Measurements from ENCODE around the gene PYGO2.

Gene PYGO2

DNA sequence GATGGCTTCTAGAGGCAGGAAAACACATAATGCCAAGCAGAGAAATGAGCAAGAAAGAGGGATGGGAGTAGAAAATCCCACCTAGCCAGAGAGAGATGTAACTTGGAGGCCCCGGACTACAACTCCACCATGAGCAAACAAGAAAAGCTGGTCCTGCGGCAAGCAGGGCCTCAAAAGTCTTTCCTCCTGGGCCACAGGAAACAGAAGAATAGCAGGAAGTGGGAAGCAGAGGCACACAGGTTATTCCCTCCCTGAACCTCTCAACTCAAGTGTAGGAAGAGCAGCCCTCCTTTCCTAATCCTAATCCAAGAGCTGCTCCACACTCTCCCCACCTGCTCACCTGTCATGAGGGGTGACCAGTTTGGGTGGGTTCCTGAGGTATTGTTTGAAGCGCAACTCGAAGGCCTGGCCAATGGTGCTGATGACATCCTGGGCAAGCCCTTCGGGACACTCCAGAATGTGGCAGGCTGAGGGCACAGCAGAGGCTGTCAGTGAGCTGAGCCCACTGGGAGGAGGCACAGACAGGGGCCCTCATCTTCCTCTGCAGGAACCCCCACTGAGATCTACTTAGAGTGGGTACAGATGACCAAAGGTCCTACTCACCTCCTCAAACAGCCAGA lies 5.9 kb upstream of the PYGO2 start (continued):
- TF ChIP-seq GLIS3 (CRISPR knock-in tag; IDR thresholded peaks at IDR 0.05) = no peak
- no peak for TF ChIP-seq RARB (CRISPR knock-in tag; IDR thresholded peaks at IDR 0.05)
- no peak for TF ChIP-seq ARNTL (CRISPR knock-in tag; IDR thresholded peaks at IDR 0.05; ENCODE audit: borderline replicate concordance, low read depth)

DNA sequence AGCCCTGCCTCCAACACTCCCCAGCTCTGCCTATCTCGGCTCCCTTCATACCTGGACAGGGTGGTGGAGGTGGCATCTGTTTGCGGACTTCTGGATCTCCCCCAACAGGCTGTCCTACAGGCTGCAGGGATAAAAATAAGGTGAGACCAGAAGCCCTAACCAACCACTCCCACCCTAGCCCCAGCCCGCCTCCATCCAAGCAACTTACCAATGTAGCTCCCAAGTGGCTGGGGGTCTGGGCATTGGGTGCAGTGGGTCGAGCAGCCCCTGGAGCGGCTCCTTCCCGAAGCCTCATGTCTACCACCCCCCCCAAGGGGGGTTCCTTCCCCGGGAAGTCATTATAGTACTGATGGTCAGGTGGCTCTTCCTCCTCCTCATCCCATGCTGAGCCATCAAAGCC lies 4.5 kb upstream of the PYGO2 start:
- TF ChIP-seq GLIS3 (CRISPR knock-in tag; IDR thresholded peaks at IDR 0.05) = no peak
- no peak for TF ChIP-seq TCF4 (CRISPR knock-in tag; IDR thresholded peaks at IDR 0.05; ENCODE audit: borderline replicate concordance)
- TF ChIP-seq ARNTL (CRISPR knock-in tag; IDR thresholded peaks at IDR 0.05; ENCODE audit: borderline replicate concordance, low read depth) = no peak
- TF ChIP-seq, protein P1, sequence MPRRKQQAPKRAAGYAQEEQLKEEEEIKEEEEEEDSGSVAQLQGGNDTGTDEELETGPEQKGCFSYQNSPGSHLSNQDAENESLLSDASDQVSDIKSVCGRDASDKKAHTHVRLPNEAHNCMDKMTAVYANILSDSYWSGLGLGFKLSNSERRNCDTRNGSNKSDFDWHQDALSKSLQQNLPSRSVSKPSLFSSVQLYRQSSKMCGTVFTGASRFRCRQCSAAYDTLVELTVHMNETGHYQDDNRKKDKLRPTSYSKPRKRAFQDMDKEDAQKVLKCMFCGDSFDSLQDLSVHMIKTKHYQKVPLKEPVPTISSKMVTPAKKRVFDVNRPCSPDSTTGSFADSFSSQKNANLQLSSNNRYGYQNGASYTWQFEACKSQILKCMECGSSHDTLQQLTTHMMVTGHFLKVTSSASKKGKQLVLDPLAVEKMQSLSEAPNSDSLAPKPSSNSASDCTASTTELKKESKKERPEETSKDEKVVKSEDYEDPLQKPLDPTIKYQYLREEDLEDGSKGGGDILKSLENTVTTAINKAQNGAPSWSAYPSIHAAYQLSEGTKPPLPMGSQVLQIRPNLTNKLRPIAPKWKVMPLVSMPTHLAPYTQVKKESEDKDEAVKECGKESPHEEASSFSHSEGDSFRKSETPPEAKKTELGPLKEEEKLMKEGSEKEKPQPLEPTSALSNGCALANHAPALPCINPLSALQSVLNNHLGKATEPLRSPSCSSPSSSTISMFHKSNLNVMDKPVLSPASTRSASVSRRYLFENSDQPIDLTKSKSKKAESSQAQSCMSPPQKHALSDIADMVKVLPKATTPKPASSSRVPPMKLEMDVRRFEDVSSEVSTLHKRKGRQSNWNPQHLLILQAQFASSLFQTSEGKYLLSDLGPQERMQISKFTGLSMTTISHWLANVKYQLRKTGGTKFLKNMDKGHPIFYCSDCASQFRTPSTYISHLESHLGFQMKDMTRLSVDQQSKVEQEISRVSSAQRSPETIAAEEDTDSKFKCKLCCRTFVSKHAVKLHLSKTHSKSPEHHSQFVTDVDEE (CRISPR knock-in tag; IDR thresholded peaks at IDR 0.05) = no peak
- TF ChIP-seq, protein P2, sequence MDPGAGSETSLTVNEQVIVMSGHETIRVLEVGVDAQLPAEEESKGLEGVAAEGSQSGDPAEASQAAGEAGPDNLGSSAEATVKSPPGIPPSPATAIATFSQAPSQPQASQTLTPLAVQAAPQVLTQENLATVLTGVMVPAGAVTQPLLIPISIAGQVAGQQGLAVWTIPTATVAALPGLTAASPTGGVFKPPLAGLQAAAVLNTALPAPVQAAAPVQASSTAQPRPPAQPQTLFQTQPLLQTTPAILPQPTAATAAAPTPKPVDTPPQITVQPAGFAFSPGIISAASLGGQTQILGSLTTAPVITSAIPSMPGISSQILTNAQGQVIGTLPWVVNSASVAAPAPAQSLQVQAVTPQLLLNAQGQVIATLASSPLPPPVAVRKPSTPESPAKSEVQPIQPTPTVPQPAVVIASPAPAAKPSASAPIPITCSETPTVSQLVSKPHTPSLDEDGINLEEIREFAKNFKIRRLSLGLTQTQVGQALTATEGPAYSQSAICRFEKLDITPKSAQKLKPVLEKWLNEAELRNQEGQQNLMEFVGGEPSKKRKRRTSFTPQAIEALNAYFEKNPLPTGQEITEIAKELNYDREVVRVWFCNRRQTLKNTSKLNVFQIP (CRISPR knock-in tag; IDR thresholded peaks at IDR 0.05; ENCODE audit: borderline replicate concordance, low read depth) = no peak
- TF ChIP-seq, protein P3, sequence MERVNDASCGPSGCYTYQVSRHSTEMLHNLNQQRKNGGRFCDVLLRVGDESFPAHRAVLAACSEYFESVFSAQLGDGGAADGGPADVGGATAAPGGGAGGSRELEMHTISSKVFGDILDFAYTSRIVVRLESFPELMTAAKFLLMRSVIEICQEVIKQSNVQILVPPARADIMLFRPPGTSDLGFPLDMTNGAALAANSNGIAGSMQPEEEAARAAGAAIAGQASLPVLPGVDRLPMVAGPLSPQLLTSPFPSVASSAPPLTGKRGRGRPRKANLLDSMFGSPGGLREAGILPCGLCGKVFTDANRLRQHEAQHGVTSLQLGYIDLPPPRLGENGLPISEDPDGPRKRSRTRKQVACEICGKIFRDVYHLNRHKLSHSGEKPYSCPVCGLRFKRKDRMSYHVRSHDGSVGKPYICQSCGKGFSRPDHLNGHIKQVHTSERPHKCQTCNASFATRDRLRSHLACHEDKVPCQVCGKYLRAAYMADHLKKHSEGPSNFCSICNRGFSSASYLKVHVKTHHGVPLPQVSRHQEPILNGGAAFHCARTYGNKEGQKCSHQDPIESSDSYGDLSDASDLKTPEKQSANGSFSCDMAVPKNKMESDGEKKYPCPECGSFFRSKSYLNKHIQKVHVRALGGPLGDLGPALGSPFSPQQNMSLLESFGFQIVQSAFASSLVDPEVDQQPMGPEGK (CRISPR knock-in tag; IDR thresholded peaks at IDR 0.05; ENCODE audit: borderline replicate concordance) = no peak
- TF ChIP-seq ZNF8 (CRISPR knock-in tag; IDR thresholded peaks at IDR 0.05) = no peak
- no peak for TF ChIP-seq ESRRG (CRISPR knock-in tag; IDR thresholded peaks at IDR 0.05)
- no peak for TF ChIP-seq SNAI2 (CRISPR knock-in tag; IDR thresholded peaks at IDR 0.05)
- TF ChIP-seq ZNF565 (CRISPR knock-in tag; conservative IDR thresholded peaks at IDR 0.05; ENCODE audit: low read depth) = no peak
- TF ChIP-seq ZFP30 (CRISPR knock-in tag; IDR thresholded peaks at IDR 0.05) = no peak
- no peak for TF ChIP-seq OSR1 (CRISPR knock-in tag; IDR thresholded peaks at IDR 0.05)
- TF ChIP-seq PPARA (CRISPR knock-in tag; IDR thresholded peaks at IDR 0.05; ENCODE audit: borderline replicate concordance) = no peak
- TF ChIP-seq ZNF70 (CRISPR knock-in tag; IDR thresholded peaks at IDR 0.05) = no peak
- TF ChIP-seq, protein P4, sequence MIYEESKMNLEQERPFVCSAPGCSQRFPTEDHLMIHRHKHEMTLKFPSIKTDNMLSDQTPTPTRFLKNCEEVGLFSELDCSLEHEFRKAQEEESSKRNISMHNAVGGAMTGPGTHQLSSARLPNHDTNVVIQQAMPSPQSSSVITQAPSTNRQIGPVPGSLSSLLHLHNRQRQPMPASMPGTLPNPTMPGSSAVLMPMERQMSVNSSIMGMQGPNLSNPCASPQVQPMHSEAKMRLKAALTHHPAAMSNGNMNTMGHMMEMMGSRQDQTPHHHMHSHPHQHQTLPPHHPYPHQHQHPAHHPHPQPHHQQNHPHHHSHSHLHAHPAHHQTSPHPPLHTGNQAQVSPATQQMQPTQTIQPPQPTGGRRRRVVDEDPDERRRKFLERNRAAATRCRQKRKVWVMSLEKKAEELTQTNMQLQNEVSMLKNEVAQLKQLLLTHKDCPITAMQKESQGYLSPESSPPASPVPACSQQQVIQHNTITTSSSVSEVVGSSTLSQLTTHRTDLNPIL (CRISPR knock-in tag; IDR thresholded peaks at IDR 0.05; ENCODE audit: low read depth) = no peak
- TF ChIP-seq CSDC2 (CRISPR knock-in tag; IDR thresholded peaks at IDR 0.05) = no peak
- TF ChIP-seq BACH2 (CRISPR knock-in tag; IDR thresholded peaks at IDR 0.05; ENCODE audit: borderline replicate concordance) = no peak
- ATAC-seq = no peak

DNA sequence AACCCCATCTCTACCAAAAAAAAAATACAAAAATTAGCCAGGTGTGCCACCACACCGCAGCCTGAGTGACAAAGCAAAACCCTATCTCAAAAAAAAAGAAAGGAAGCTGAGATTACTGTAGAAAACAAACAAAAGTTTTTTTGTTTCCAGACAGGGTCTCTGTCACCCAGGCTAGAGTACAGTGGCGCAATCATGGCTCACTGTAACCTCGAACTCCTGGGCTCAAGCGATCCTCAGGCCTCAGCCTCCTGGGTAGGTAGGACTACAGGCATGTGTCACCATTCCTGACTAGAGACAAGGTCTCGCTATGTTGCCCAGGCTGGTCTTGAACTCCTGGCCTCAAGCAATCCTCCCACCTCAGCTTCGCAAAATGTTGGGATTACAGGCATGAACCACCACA lies 2.8 kb upstream of the PYGO2 start:
- ATAC-seq = no peak
- TF ChIP-seq ZNF8 (CRISPR knock-in tag; IDR thresholded peaks at IDR 0.05) (no peak), BACH2 (CRISPR knock-in tag; IDR thresholded peaks at IDR 0.05; ENCODE audit: borderline replicate concordance) (no peak), OSR1 (CRISPR knock-in tag; IDR thresholded peaks at IDR 0.05) (no peak), ZFP30 (CRISPR knock-in tag; IDR thresholded peaks at IDR 0.05) (no peak), ZC3H10 (CRISPR knock-in tag; IDR thresholded peaks at IDR 0.05) (no peak), ISL1 (CRISPR knock-in tag; IDR thresholded peaks at IDR 0.05) (no peak), CSDC2 (CRISPR knock-in tag; IDR thresholded peaks at IDR 0.05) (no peak), ZNF70 (CRISPR knock-in tag; IDR thresholded peaks at IDR 0.05) (no peak), SNAI2 (CRISPR knock-in tag; IDR thresholded peaks at IDR 0.05) (no peak), TOX (CRISPR knock-in tag; IDR thresholded peaks at IDR 0.05; ENCODE audit: borderline replicate concordance) (no peak), ZNF565 (CRISPR knock-in tag; conservative IDR thresholded peaks at IDR 0.05; ENCODE audit: low read depth) (no peak)
- TF ChIP-seq, protein P4 (CRISPR knock-in tag; IDR thresholded peaks at IDR 0.05; ENCODE audit: low read depth) = no peak
- TF ChIP-seq, protein P5, sequence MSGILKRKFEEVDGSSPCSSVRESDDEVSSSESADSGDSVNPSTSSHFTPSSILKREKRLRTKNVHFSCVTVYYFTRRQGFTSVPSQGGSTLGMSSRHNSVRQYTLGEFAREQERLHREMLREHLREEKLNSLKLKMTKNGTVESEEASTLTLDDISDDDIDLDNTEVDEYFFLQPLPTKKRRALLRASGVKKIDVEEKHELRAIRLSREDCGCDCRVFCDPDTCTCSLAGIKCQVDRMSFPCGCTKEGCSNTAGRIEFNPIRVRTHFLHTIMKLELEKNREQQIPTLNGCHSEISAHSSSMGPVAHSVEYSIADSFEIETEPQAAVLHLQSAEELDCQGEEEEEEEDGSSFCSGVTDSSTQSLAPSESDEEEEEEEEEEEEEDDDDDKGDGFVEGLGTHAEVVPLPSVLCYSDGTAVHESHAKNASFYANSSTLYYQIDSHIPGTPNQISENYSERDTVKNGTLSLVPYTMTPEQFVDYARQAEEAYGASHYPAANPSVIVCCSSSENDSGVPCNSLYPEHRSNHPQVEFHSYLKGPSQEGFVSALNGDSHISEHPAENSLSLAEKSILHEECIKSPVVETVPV (CRISPR knock-in tag; IDR thresholded peaks at IDR 0.05) = no peak
- TF ChIP-seq, protein P1 (CRISPR knock-in tag; IDR thresholded peaks at IDR 0.05) = no peak

Data from SK-N-SH treated with all-trans-retinoic acid at 6 μM for 48 hours (cell line).